GM18505 (cell line): ENCODE results near the gene DOCK3.
"Not testable (repeated sequence)": the region's sequence is repeated elsewhere in the genome, so short reads cannot be mapped to it uniquely, and the experiment has no call there.

ENCODE experiments used
- ATAC-seq: cut with Tn5 transposase; IDR thresholded peaks from one replicate; pipeline ENCODE4 v1.9.1; 2021; ENCODE audit not compliant: unreplicated experiment
- POLR2A ChIP-seq: IDR thresholded peaks from 4 replicates; pipeline ENCODE4 v1.6.1; 2011; ENCODE audit warnings: borderline replicate concordance; ENCODE audit not compliant: insufficient read depth, insufficient read length; ENCODE audit errors: extremely low read depth

DOCK3 gene

DNA sequence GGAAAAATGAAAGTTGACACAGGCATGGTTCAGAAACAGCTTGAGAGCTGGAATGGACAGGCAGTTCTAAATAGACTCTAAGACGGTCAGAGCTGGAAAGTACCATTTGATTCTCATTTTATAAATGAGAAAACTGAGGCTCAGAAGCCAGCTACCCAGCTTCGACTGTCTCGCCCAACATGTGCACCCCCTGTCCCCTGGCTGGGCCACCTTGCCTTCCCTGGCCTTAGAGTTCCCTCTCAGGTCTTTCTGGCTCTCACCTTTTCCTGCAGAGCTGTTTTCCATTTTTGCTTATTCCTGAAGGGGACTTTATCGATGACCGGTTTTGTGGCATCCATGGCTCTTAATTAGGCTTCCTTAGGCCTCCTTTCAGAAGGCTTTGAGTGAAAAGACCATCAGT is 17.3 kb upstream of the DOCK3 start:
- TF ChIP-seq POLR2A: no peak
- no peak for ATAC-seq

DNA sequence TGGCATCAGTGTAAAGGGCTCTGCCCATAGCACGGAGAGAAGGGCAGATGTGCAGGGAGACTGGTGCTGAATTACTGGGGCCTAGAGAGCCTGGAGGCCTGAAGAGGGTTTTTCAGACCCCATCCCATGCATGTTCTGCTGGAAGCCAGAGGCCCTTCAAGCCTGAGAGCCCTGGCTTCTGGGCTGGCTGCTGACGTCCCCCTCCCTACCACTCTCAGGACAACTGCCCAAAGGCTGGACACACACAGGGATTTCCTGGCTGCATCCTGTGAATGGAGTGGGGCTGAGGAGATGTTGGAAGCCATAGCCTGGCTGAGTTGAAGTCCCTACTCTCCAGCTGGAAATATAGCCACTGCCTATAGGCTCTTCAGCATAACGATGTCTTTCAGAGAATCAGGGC is 16.9 kb upstream of the DOCK3 start:
- TF ChIP-seq POLR2A: no peak
- no peak for ATAC-seq

DNA sequence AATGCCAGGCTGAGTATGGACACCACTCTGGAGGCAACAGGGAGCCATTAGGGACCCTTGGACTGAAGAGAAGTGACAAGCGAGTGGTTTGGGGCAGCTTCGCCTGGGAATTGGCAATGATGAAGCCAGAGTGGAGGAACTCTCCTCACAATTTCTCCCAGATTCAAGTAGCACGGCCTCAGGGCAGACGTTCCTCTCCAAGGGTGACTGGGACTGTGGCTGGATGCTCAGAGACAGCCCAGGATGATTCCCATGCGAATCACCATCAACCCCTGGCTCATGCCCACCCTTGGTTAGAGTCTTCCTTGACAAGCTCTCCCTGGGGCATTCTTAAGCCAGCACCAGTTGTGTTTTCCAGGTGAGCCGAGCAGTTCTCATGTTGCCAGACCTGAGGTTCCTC is 16.3 kb upstream of the DOCK3 start:
- ATAC-seq: no peak
- no peak for TF ChIP-seq POLR2A

DNA sequence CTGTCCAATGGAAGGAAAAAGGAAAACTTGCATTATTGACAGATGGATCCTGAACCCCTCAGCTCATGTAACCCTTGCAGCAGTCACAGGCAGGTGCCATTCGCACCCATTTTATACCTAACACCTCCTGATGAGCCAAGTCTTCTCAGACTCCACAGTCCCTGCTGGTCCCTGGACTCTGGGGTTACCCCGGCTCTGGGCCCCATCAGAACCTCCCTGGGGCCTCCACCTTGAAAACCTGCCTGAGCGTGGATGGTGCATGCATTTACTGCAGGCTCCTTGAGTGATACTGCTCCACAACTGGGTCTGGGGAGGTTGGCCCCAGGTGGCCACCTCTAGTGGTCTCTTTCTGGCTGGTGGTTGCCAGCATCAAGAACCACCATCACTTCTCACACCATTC is 15.9 kb upstream of the DOCK3 start:
- no peak for TF ChIP-seq POLR2A
- ATAC-seq: no peak

DNA sequence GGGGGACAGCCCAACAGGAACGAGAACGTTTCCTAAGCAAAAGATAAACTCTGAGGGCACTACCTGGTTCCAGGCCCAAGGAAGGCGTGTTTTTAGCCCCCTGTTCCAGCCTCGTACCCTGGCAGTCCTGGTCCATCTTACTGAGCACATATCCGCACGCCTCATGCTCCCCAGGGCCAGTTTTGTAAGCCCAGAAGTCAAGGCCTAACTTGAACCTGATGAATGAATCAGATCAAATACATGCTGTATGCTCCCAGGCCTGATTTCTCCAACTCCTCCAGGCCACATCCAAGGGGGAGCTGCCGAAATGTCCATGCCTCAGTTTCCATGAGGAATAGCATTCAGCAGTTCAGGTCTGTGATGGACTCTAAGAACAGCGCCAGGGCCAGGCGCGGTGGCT is 14.3 kb upstream of the DOCK3 start:
- no peak for ATAC-seq
- TF ChIP-seq POLR2A: no peak

DNA sequence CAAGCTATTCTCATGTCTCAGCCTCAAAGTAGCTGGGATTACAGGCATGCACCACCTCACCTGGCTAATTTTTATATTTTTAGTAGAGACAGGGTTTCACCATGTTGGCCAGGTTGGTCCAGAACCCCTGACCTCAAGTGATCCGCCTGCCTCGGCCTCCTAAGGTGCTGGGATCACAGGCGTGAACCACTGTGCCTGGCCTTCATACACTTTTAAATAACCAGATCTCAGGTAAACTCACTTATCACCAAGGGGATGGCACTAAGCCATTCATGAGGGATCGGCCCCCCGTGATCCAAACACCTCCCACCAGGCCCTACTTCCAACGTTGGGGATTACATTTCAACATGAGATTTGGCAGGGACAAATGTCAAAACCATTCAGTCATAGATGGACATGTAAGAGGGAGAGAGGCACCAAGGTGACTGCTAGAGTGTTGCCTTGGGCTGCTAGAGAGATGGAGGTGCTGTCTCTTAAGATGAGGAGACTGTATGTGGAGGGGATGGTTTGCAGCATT is 13.3 kb upstream of the DOCK3 start:
- ATAC-seq: no peak
- no peak for TF ChIP-seq POLR2A

DNA sequence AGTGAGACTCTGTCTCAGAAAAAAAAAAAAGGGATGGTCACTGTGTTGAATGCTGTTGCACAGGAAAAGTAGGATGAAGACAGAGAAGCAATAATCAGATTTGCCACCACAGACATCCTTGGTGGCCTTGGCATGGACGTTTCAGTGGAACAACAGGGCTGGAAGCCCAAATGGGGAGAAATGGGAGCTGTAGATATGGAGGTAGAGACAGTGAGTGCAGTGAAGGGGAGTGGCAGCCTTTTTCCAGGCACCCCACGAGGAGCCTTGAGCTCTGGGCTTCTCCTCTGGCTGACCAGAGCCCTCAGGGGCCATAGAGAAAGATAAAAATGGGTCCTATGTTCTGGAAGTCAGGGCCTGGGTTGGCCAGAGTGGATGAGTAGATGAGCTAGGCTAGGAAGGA is 12.3 kb upstream of the DOCK3 start:
- no peak for ATAC-seq
- TF ChIP-seq POLR2A: no peak

DNA sequence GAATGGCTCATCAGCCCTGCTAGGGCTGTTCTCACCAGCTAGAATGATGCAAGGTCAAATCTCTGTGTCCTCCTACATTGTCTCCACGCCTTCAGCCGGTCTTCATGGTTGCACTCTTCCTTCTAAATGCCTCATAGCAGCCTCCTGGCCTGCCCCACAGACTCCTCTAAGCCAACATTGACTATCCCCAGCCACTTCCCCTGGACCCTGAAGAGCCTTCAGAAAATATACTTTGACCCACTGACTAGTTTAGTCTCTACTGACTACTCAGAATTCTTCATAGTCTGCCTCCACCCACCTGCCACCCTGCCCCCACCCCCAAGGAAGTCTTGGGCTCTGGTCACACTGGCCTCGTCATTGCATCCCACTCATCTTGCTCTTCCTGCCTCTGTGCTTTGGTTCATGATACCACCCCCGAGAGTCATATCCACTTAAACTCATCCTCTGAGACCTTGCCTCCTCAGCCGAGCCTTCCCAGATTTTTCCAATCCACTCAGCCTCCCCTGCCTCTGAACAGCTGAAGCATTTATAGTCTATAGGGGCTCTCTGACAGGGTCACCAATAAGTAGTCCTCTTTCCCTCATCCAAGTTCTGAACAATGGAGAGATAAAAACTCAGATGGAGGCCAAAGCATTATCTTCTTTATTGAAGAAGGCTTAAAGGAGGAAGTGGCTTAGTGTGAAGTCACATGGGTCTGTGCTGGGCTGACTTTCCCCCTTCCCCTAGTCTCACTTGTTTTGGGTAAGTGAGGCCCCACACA is 9.5 kb upstream of the DOCK3 start:
- ATAC-seq: no peak
- no peak for TF ChIP-seq POLR2A

DNA sequence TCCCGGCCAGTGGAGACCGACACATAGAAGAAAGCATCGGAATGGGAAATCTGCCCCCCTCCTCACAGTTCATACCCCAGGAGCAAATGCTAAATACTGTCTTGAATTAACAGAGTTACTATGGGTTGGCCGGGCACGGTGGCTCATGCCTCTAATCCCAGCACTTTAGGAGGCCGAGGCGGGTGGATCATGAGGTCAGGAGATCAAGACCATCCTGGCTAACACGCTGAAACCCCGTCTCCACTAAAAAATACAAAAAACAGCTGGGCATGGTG is 8.9 kb upstream of the DOCK3 start:
- ATAC-seq: not testable (repeated sequence)

DNA sequence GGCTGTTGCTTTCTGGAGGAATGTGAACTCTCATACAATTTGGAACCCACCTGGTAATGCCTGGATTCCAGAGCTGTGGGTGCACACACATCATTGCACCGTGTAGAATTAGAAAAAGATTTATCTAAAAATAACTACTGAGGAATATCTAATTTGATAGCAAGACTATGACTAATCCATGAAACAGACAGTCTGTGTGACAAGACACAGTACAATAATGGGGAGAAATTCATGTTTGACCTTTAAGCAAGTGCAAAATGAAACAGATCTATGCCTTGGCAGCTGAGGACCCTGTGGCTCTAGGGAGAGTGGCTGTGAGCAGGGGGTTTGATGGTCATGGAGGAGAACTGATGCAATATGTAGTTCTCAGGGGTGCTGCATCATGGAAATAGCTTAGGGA is 7.9 kb upstream of the DOCK3 start:
- ATAC-seq: no peak
- no peak for TF ChIP-seq POLR2A

DNA sequence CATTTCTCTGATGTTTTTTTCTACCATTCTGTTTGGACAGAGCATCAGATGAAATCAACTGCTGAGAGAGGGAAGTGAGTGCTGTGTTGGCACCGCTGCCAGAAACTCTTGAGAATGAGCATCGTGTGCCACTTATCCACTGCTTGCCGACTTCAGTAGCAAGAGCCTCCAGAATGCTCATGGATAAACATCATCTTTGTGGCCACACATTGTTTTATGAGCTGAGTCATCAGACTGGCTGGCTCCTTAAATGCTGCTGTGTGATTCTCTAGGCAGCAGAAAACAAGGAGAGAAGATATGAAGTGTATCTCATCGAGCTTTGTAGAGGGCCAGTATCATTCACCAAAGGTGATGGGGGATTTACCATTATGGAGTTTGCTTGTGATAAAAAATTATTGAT is 3.4 kb upstream of the DOCK3 start:
- ATAC-seq: no peak
- no peak for TF ChIP-seq POLR2A

DNA sequence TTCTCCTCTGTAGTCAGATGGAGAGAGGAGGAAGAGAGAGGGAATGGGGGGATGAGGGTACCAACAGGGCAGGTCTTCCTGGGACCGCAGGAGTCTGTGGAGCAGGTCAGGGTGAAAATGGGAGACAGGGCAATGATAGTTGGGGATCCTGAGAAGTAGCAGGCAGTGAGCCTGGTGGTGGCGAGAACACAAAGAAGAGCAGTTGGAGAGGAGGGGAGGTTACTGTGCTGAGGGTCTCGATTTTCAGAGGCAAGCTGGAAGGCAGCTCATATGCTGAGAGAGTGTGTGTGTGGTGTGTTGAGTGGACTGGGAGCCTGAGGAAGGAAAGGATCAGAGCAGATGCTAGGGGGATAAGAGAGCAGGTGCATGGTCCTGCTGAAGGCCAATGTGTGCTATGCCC is 2.1 kb upstream of the DOCK3 start:
- ATAC-seq: no peak
- no peak for TF ChIP-seq POLR2A

DNA sequence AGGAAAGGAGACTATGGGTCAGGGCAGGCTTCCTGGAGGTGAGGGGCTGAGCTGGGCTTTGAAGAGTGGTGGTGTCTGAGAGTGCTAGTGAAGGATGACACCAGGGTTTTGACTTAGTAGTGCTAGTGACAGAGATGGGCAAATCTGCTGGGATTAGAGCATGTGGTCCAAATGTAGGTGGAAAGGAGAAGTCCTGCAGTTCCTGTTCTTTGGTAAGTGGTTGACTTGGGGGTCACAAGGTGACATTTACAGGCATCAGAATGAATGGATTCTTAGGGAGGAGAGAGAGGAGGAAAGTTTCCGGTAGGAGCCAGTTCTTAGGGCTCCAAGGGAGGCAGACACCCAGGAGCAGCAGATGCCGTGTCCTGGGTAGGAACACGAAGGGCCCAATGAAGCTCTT is 796 bp upstream of the DOCK3 start:
- no peak for ATAC-seq
- TF ChIP-seq POLR2A: no peak

DNA sequence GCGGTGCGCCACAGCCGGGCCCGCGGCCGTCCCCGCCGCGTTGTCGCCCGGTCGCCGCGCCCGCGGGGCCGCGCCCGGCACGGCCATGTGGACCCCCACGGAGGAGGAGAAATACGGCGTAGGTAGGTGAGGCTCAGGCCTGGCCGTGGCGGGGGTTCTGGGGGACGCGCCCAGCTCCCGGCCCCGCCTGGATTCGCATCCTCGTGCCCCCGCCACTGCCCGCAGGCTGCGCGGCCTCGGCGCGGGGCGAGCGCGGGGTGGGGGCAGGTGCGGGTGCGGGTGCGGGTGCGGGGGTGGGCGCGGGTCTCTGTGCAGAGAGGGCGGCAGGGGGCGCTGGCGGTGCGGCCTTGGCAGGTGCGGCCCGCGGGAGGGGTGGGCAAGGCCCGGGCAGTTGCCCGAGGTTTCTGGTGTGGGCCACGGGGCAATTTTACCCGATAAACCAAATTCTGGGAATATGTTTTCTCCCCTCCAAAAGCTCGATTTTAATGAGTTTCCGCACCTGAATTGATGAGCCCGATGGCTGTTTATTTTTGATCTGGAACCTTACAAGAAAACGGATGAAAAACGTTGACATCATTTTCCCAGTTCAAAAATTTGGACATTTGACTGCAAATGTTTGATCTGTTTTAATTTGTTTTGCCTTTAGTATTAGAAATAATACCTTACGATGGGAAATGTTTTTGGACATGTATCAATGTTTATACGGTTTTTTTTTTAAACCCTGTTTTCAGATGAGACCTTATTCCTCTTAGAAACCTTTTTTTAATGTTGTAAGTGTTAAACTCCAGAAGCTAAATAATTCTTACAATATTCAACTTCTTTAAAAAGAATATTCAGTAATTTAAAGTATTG is 678 bp downstream of the DOCK3 start:
- no peak for ATAC-seq
- TF ChIP-seq POLR2A: no peak
